BE2C (cell line): ENCODE data around the gene CDH20.

Source experiments
- DNase-seq: peaks from one replicate; pipeline ENCODE4 v3.0.0-alpha.2; 2020
- H3K27me3 ChIP-seq: fragments of 250-450 bp; sonication (Bioruptor Pico); 2 replicates; pipeline ENCODE4 v1.5.1; 2020; ENCODE audit warnings: mild to moderate bottlenecking
- H3K36me3 ChIP-seq: fragments of 250-450 bp; sonication (Bioruptor Pico); 2 replicates; pipeline ENCODE4 v1.5.1; 2020; ENCODE audit warnings: mild to moderate bottlenecking
- H3K4me1 ChIP-seq: fragments of 250-450 bp; sonication (Bioruptor Pico); 2 replicates; pipeline ENCODE4 v1.5.1; 2020
- H3K4me3 ChIP-seq: 2 replicates; pipeline ENCODE4 v1.5.1; 2011; ENCODE audit warnings: low read depth, low read length
- H3K9me3 ChIP-seq: fragments of 250-450 bp; sonication (Bioruptor Pico); 2 replicates; pipeline ENCODE4 v1.5.1; 2020
- TF ChIP-seq, protein P1 (sequence below): IDR thresholded peaks from 2 replicates; pipeline ENCODE4 v1.5.1; 2012; ENCODE audit warnings: mild to moderate bottlenecking, low read depth, low read length

Gene CDH20

DNA sequence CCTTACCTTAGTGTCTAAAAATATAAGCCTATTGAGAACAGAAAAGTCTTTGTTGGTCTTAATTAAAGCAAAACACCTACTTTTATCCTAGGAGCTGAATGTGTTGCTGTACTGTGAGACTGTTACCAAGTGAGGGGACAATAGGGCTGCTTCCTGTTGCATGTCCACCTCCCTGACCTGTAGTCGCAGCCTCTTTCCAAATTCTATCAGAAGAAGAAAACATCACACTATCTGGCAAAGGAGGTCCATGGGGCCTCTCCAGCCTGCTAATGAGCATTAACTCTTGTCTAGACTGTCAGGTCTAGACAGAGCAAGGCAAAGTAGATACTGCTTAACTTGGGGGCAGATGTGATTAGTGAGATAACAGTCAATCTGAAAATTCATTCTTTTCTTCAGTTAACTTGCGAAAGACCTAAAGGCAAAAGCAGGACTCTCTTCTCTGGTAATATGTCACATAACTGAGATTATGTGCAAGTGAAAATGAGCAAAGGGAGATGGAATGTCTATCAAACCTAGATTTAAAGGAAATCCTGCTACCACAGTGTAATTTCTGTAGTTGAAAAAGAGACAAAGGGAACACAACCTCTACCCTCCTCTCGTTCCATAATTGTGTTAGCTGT, 66.9 kb downstream of the CDH20 start:
- no peaks in the 10 kb centered on the region for H3K9me3 ChIP-seq
- TF ChIP-seq, protein P1, sequence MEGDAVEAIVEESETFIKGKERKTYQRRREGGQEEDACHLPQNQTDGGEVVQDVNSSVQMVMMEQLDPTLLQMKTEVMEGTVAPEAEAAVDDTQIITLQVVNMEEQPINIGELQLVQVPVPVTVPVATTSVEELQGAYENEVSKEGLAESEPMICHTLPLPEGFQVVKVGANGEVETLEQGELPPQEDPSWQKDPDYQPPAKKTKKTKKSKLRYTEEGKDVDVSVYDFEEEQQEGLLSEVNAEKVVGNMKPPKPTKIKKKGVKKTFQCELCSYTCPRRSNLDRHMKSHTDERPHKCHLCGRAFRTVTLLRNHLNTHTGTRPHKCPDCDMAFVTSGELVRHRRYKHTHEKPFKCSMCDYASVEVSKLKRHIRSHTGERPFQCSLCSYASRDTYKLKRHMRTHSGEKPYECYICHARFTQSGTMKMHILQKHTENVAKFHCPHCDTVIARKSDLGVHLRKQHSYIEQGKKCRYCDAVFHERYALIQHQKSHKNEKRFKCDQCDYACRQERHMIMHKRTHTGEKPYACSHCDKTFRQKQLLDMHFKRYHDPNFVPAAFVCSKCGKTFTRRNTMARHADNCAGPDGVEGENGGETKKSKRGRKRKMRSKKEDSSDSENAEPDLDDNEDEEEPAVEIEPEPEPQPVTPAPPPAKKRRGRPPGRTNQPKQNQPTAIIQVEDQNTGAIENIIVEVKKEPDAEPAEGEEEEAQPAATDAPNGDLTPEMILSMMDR: no peak
- no peaks in the 10 kb centered on the region for H3K4me1 ChIP-seq
- no peak overlapping the region for H3K4me3 ChIP-seq
- no peak for DNase-seq
- no peaks in the 10 kb centered on the region for H3K36me3 ChIP-seq
- H3K27me3 ChIP-seq: no peaks in the 10 kb centered on the region

DNA sequence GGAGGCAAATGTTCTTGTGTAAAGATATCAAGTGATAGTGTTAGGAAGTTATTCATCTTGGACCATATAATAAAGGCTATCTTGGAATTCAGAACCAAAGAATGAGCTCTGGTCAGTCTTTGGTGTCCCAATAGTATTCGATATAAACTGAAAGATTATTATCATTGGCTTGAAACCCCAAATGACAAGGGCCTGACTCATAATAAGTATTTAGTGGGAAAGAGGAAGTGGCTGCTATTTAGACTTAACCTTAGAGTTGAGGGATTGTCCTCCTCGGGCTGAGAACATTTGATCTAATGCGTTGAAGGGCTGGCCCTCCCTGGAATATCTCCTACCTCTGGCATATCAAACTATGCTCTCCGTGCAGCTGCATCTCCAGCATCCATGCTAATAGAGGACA, 67.5 kb downstream of the CDH20 start:
- no peak for DNase-seq
- no peaks in the 10 kb centered on the region for H3K9me3 ChIP-seq

DNA sequence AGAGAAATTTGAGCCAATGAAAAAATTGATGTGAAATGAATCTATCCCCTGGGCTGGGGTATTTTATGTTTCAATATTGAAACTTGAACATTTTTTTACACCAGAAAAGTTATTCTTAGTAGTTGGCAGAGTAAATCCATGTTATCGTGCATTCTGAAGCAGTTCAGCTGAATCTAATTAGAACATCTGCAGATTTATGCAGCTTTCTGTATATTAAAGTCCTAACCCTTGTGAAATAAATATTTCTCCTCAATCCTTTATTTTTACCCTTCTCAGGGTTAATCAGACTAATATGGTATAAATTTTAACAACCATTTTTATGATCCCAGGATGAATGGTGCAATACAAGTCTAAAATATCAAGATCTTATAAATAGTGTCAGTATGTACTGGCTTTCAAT, 69.5 kb downstream of the CDH20 start:
- Histone ChIP-seq H3K4me1 (no peaks in the 10 kb centered on the region), H3K9me3 (no peaks in the 10 kb centered on the region), H3K36me3 (no peaks in the 10 kb centered on the region), H3K27me3 (no peaks in the 10 kb centered on the region), H3K4me3 (no peak overlapping the region)
- DNase-seq: no peak
- TF ChIP-seq, protein P1: no peak

More for the DNA sequence above, 67.5 kb downstream of the CDH20 start:
- TF ChIP-seq, protein P1: no peak
- Histone ChIP-seq H3K4me3 (no peak overlapping the region), H3K36me3 (no peaks in the 10 kb centered on the region), H3K4me1 (no peaks in the 10 kb centered on the region), H3K27me3 (no peaks in the 10 kb centered on the region)

DNA sequence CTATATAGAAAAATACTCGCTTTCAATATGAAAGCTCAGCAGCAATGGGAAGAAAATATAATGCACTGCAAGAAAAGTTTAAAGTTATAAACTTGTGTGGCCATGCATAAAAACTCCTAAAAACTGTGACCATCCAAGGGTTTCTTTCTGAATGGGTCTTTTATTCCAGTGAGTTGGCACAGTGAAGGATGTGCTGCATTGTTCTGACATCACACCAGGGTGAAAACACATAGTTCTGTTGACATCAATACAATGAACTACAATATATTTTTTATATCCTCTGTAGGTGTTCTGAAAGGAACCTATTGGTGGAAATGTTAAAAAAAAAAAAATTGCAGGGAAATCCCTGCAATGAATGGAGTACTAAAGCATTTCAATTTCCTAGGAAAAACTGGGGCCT, 80.2 kb downstream of the CDH20 start:
- no peaks in the 10 kb centered on the region for H3K36me3 ChIP-seq
- no peaks in the 10 kb centered on the region for H3K27me3 ChIP-seq
- H3K4me1 ChIP-seq: no peaks in the 10 kb centered on the region
- no peaks in the 10 kb centered on the region for H3K9me3 ChIP-seq
- no peak for DNase-seq
- H3K4me3 ChIP-seq: no peak overlapping the region
- TF ChIP-seq, protein P1: no peak

DNA sequence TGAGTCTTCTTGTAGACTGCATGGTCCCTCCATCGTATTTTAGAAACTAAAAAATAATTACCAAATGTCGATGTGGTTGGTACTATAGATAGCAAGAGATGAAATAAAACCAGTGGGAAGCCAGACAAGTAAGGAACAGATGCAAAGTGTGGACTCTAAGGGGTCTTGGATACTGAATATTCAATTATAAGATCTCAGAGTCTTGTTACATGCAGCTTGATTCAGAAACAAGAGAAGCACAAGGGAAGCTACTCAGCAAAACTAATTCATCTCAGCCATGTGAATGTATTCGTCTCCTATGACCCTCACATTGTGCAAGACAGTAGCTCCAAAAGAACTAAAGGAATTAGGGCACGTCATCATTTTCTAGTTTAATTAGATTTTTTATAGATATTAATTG, 80.9 kb downstream of the CDH20 start:
- no peaks in the 10 kb centered on the region for H3K9me3 ChIP-seq
- no peak for DNase-seq
- H3K4me1 ChIP-seq: no peaks in the 10 kb centered on the region
- H3K4me3 ChIP-seq: no peak overlapping the region
- TF ChIP-seq, protein P1: no peak
- H3K36me3 ChIP-seq: no peaks in the 10 kb centered on the region
- H3K27me3 ChIP-seq: no peaks in the 10 kb centered on the region

DNA sequence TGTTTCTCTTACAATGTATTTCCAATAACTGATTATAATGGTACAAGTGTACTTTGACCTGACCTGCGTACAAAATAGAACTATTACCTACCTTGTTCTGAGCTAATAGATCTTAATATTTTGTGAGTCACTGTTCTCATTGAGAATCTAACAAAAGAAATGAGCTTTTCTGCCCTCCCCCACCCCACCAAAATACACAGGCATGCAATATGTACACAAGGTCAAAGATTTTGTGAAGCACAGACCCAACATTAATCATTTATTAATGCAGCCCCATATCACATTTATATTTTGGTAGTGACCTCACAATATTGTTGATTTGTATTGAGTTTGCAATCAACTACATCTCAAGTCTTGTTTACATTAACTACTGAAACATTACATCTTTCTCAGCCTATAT, 86.5 kb downstream of the CDH20 start:
- no peaks in the 10 kb centered on the region for H3K9me3 ChIP-seq
- H3K36me3 ChIP-seq: no peaks in the 10 kb centered on the region
- no peaks in the 10 kb centered on the region for H3K27me3 ChIP-seq
- no peak for DNase-seq
- no peaks in the 10 kb centered on the region for H3K4me1 ChIP-seq
- no peak overlapping the region for H3K4me3 ChIP-seq
- TF ChIP-seq, protein P1: no peak
